GM19395 (cell line): ENCODE data around the gene TMCO5A.
A peak's percentile ranks its signal among the peaks of the same experiment; 100 is the strongest.

ENCODE experiments used
- ATAC-seq: cut with Tn5 transposase; IDR thresholded peaks from one replicate; pipeline ENCODE4 v1.9.1; 2021; ENCODE audit warnings: mild to moderate bottlenecking, moderate library complexity; ENCODE audit not compliant: unreplicated experiment

The TMCO5A gene

GRCh38 chr15:37967788-37968187 lies 33.3 kb downstream of the TMCO5A start:
- ATAC-seq = no peak

DNA sequence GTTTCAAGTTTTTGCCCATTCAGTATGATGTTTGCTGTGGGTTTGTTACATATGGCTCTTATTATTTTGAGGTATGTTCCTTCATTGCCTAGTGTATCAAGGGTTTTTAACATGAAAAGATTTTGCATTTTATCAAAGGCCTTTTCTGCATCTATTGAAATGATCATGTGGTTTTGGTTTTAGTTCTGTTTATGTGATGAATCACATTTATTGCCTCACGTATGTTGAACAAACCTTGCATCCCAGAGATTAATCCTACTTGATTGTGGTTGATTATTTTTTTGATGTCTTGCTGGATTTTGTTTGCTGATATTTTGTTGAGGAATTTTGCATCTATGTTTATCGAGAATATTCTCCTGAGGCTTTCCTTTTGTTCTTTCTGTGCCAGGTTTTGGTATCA lies 39.4 kb downstream of the TMCO5A start:
- ATAC-seq = no peak

DNA sequence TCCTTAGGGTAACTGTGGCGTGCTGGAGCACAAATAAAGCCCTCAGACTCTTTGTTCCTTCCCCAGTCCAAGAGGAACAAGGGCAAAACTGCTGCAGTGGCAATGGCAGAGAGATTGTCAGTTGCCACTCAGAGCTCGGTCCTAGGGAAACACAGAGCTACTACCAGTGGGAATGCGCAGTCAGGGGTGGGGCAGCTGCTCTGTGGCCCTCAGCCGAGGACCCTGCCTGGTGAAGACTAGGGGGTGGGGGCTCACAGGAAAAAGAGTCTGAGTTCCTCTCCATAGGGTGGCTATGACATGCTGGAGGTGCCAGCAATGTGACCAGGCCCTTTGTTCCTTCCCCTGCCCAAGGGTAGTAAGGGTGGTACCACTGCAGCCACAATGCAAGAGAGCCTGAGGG lies 43.8 kb downstream of the TMCO5A start:
- no peak for ATAC-seq

DNA sequence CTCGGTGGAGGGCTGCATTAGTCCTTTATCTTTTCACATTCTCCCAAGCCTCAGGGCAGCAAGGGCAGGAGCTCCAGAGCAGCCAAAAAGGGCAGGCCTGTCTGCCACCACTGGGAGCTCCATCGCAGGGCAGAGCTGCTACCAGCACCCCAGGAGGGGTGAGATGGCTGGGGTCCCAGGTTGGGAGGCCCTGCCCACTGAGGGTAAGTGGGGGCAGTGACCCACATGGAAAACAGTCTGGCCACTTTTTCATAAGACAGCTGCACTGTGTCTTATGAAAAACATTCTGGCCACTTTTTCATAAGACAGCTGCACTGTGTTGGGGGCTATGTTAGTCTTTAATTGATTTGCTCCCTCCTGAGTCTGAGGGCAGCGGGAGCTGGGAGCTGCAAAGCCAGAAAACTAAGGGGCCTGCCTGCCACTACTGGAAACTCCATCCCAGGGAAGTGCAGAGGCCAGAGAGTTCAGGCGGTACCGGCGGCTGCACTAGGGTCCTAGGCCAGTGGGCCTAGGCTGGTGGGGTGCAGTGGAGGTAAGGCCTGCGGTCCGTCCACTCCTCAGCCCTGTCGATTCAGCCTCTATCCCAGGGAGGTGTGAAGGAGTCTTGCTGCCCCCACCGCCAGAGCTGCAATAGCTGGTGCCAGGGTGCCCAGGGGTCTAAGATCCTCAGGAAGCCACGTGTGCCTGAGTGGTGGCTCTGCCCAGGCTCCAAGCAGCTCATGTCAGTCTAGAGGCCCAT lies 45.4 kb downstream of the TMCO5A start:
- ATAC-seq = no peak

DNA sequence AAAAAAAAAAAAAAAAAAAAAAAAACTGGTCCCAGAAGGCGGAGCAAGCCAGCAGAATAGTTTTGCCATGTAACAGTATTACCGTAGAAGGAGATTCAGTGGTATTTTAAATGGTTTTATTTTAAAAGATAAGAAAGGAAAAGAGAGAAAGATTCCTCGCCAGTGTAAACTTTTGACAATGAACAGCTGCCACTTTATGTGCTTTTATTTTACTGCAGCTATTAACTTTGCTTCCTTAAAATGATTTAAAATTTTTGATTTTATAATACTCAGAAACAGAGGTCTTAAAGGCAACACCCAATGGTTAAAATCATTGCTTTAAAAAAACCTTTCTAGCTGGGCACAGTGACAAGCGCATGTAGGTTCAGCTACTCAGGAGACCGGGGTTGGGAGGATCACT lies 46.8 kb downstream of the TMCO5A start:
- no peak for ATAC-seq

DNA sequence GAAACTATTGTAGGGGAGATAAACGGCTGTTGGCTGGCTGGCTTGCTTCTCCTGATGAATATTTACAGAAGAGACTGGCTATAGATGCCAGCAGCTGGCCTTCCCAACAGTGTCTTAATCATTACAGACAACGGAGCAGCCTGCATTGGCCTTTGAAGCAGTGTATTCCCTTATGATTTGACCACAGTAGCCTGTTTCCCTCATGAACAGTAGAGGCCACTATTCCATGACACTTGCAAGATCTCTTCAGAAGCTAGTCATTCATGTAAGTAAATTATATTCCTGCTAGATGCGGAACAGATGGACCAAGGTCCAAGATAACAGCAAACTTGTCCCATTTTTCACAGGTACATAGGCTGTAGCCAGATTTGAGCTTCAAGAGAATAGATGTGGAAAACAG lies 47.3 kb downstream of the TMCO5A start:
- no peak for ATAC-seq

DNA sequence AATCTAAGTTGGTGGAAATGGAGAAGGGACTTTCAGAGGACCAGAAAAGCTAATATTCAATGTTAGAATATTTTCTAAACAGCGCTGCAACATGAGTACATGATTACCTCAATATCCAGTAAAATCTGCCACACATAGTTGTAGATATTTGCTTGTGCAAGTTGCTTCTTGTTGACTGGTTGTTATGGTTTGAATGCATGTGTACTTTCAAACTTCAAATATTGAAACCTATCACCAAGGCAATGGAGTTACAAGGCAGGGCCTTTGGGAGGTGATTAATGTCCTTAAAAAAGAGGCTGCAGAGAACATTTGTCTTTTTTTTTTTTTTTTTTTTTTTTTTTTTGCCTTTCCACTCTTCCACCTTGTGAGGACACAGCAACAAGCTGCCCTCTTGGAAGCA lies 49.9 kb downstream of the TMCO5A start:
- ATAC-seq = no peak

- ATAC-seq = peak; percentile 56
These were observed 61.3 kb downstream of the TMCO5A start for GRCh38 chr15:37995461-37996347.
